ENCODE results near the gene PNPLA1.
A peak's percentile ranks its signal among the peaks of the same experiment; 100 is the strongest.
"Not testable (repeated sequence)": the region's sequence is repeated elsewhere in the genome, so short reads cannot be mapped to it uniquely, and the experiment has no call there.

PNPLA1 gene

DNA sequence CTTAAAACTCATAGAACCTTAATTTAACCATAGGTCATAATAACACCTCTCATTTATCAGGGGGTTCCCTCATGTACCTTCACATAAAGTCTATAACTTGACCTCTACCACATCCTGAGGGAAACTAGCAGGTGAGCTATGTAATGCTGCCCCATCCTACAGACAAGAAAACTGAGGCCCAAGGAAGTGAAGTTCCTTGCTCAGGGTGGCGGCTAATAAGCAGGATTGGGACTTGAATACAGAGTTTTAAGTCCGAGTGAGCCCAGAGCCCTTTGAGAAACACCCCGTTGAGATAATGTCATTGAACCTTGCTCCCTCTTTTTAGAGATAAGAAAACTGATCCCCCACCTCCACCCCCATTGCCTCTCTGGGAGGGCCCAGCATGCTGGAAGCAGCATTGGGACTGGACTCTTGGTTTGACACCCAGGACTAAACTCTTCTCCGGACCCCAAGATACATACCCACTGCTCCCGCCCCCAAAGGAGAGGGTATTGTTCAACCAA is 66.4 kb downstream of the PNPLA1 start:
- DNase-seq (ENCODE audit: low read depth) = no peak

DNA sequence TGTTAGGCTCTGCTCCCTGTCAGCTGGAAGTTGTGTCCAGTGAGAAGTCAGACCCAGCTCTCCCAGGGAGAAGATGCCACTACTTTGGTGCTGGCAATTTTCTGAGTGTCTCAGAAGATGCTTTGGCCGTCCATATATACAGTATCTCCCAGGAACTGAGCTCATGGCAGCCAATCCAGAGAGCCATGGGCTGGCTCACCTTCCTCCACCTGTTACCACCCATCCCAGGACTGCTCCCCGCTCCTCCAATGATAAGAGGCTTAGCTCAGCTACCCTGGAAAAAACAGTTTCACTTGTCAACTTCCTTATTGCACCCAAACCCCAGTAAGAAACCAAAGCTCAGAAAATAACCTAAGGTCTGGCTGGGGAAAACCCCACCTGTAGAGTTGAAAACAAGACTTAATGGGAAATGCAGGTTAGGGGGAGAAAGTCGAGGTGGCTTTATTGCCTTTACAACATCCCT is 67.0 kb downstream of the PNPLA1 start, which contains the start of gene BNIP5:
TSS of gene BNIP5 (minus strand) at position 110 of the 463 bp plus-strand sequence. CDS start 6,198 bp downstream, outside the sequence.
- DNase-seq (ENCODE audit: low read depth) = no peak

DNA sequence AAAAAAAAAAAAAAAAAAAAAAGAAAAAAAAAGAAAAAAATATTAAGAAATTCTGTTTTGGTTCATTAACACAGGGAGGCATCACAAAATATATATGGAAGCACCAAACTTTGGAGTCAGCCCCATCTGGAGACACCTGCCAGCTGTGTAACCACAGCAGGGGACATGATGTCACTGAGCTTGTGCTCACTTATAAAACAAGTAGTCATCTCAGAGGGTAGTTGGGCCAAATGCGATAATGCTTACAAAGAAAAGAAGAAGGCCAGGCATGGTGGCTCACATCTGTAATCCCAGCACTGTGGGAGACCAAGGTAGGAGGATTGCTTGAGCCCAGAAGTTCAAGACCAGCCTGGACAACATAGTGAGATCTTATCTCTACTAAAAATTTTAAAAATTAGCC is 68.0 kb downstream of the PNPLA1 start:
- DNase-seq (ENCODE audit: low read depth) = no peak

DNA sequence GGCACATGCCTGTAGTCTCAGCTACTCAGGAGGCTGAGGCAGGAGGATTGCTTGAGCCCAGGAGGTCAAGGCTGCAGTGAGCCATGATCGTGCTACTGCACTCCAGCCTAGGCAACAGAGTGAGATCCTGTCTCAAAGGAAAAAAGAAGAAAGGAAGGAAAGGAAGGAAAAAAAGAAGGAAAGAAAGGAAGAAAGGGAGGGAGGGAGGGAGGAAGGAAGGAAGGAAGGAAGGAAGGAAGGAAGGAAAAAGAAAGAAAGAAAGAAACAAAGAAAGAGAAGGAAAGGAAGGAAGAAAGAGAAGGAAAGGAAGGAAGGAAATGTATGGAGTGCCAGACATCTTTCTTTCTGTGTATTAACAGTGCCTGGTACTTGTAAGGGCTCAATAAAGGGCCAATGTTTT is 68.4 kb downstream of the PNPLA1 start:
- not testable (repeated sequence) for DNase-seq (ENCODE audit: low read depth)

DNA sequence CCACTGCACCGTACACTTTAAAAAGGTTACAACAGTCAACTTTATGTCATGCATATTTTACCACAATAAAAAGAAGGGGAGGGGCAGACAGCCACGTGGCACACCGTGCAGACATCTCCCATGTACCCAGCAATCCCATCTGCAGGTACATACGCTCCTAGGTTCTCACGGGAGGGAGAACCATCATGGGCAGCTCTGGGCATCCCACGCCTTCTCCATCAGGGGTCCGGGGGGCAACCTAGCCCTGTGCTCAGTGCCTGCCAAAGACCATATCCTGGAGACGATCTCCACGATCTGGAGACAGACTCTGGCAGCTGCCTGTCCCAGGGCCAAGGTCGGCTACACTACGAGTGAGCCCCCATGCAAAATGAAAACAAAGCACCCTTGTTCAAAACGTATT is 69.3 kb downstream of the PNPLA1 start:
- no peak for DNase-seq (ENCODE audit: low read depth)

DNA sequence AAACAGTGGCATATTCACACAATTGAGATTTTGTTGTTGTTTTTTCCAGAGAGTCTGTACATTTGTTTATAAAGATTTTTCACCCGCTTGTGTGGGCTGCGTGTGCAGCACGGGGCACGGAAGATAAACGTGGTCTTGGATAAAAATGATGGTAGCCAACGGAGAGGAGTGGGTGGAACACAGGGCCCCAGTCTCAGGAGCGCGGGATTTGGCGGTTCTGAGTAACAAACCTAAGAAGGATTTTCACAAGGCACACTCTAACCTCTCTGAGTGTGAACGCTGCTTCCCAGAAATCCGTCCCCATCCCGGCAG is 70.4 kb downstream of the PNPLA1 start:
- no peak for DNase-seq (ENCODE audit: low read depth)

DNA sequence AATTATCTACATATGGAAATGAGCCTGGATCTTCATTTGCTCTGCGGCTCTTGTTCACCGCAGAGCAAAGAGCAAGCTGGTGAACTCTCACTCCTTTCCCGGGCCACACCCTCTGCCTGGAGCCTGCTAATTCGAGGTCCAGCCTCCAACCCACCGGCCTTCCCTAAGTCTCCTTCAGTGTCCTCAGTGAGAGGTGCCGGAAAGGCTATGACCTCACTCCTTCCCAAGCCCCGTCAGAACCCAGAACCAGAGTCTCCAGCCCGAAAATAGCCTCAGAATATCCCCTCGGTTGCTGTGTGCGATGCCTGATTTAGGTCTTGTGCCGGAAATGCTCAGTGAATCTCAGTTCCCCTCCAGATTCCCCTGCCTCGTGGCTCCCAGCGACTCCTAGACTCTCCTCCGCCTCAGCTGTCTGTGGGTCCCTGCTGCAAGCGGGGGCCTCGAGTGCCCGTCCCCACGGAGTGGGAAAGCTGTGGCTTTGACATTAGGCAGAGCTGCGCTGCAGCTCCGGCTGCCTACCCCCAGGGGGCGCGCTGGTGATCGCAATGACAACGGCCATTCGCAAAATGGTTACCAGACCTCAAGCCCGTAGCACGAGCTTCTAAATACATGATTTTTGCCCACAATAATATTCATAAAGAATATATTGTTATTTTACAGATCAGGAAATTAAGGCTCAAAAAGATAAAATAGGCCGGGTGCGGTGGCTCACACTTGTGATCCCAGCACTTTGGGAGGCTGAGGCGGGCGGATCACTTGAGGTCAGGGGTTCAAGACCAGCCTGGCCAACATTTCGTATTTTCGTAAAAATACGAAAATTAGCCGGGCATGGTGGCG is 71.0 kb downstream of the PNPLA1 start:
- DNase-seq (ENCODE audit: low read depth) = peak; percentile 52

DNA sequence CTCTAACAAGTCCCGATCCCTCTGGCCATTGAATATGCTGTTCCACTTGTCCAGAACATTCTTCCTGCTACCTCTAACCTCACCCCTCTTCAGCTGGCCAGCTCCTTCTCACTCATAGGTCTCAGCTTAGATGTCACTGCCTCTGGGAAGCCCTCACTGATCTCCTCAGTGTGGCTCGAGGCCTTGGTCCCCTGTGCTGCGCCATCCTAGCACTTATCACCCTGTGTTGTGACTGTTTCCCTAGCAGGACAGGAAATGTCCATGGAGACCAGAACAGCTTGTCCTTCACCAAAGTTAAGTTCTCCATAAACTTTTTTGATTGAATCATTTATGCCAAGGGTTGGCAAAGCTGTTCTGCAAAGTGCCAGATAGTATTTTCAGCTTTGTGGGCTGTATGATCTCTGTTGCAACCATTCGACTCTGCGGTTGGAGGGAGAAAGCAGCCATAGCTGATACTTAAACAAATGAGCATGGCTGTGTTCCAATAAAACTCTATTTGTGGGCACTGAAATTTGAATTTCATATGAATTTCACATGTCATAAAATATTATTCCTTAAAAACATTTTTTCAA is 73.3 kb downstream of the PNPLA1 start:
- DNase-seq (ENCODE audit: low read depth) = no peak

DNA sequence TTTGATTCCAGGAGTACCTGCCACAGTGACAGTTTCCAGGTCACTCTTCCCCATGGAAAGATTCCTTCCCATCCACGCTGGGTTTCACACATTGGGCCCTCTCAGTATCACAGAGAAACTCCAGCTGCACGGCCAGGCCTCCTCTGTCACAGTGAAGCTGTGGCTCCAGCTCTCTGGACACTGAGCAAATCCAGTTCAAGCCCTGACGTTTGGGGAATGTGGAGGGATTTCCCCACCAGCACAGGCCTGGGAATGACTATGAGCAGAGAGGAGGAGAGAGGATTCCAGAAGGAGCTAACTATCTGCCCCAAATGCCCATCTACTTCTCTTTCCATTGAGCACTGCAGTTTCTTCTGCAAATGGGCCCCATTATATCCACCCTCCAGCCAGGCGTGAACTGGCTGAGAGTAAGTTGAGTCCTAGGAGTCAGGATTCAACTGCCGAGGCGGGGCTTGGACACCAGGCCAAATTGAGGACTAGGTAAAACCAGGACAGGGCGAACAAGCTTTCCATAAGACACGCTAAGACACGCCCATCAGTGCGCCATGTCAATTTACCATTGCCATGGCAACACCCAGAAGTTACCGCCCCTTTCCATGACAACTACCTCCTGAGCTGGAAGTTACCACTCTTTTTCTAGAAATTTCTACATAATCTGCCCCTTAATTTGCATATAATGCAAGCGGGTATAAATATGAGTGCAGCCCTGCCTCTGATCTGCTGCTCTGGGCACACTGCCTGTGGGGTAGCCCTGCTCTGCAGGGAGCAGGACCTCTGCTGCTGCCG is 76.0 kb downstream of the PNPLA1 start:
- no peak for DNase-seq (ENCODE audit: low read depth)

DNA sequence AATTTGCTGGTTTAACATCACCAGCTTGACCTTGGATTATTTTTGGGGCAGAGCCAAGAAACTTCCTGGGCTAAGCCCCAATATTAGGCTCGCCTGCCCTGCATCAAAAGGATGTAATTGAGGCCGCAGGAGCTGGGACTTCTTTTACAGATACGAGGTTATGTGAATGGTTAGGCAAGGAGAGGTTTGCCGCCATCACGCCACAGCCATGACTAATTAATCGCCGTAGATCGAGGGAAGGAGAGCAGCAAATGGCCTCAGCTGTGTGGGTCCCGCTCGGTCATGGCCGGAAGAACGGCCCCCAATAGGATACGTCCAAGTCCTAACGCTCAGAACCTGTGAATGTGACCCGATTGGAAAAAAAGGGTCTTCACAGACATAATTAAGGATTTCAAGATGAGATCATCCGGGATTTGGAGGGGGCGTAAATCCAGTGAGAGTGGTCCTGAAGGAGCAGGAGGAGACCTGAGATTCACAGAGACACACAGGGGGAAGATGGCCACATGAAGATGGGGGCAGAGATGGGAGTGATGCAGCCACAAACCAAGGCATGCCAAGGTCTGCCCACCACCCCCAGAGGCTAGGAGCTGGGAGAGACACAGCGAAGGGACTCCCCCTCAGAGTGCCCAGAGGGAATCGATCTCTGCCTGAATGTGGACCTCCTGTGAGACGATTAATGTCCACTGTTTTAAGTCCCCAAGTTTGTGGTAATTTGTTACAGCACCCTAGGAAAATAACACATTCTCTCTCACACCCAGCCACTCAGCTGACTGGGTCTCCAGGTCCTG is 76.8 kb downstream of the PNPLA1 start:
- DNase-seq (ENCODE audit: low read depth) = no peak

DNA sequence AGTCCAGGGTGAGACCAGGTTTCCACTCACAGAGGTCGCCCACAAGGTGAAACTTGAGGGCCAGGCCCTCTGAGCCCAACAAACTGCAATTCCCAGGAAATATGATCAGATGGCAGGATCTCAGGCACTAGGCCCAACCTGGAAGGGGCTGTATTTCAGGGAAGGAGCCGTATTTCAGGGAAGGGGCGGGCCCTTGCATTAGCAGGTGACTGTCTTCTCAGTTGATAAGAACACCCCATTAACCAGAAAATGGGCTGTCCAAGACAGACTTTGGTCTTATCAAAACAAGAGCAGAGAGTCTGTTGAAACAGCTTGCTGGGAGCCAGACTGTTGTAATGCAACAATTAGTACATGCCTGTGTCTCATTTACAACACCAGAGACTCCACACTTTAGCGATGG is 77.8 kb downstream of the PNPLA1 start:
- DNase-seq (ENCODE audit: low read depth) = no peak

DNA sequence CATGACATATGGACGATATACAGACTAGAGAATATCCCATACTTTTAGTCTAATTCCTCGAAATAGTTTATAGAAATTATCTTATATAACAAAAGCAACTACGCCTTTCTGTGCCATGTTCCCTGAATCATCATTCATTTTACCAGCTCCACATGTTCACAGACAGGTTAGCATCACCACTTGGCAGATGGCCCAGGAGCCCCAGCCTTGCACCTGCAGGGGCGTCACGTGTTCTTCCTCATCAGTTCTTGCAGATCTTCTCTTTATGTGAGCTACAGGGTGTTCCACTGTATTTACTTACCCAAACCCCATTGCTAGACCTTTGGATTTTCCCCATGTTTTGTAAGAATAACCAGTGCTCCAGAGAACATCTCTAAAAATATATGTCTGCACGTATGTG is 79.4 kb downstream of the PNPLA1 start:
- DNase-seq (ENCODE audit: low read depth) = no peak

DNA sequence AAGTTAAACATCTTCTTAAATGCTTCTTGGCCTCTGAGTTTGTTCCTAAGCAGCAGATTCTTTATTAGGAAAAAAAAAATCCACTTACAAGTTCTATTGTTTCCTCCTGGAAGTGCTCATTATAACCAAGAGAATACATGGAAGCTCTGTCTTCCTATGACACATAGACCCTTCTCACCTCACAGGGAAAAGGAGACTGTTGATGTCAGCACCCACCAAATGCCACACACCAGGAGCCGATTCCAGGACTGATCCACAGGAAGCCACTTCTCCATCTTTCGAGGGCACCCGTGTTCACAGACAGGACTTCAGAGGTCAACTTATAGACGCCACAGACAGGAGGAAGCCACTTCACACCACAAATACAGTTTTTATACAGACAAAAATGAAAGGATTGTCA is 80.2 kb downstream of the PNPLA1 start:
- no peak for DNase-seq (ENCODE audit: low read depth)

DNA sequence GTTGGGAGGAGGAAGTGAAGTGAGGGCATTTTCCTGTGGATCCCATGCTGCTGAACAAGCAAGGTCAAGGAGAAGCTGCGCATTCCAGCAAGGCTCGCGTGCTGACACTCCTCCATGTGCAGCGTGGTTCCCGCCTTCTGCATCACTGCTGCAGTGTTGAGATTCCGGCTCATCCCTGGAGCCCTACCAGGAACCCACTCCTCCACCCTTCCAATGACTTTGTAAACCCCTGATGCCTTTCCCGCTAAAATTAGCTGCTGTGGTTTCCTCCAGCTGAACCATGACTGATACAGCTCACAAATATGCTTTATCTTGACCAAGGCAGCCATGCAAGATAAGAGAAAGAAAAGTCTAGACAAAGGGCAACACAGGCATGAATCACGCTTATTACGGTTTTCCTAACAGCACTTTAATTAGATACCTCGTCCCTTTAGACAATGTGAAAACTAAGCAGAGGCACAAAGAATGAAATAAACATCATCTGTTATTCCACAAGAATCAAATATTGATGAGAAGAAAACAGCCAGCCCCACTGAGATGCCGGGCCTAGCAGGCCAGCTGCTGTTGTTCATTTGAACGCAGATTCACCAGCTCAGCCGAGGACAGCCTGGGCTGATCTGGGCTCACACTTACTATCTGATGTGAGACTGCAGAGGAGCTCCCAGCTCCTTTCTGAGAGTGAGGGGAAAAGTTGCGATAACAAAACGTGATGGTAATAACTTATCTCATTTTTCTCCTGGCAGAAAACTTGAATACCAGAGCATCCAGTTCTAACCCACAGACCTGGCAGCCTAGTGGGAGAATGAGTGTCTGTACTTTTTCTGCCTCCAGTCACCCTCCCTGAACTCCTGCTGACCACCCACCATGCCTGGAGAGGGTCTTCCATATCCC is 81.1 kb downstream of the PNPLA1 start:
- DNase-seq (ENCODE audit: low read depth) = no peak

DNA sequence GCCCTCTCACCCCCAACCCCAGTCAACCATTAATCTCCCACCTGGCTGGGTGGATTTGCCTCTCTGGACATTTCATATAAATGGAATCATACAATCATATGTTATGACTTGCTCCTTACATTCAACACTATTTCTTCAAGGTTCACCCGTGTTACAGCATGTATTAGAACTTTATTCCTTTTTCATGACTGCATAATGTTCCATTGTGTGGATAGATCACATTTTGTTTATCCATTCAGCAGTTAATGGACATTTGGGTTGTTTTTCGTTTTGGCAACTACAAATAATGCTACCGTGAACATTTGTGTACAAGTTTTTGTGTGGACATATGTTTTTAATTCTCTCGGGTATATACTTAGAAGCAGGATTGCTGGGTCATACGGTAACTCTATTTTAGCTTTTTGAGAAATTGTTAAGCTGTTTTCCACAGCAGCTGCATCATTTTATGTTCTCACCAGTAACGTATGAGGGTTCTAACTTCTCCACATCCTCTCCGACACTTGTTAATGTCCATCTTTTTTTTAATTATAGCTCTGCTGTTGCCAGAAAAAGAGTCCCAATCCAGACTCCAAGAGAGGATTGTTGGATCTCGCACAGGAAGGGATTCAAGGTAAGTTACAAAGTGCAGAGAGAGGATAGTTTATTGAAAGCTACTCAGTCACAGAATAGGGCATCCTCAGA is 82.8 kb downstream of the PNPLA1 start:
- no peak for DNase-seq (ENCODE audit: low read depth)

DNA sequence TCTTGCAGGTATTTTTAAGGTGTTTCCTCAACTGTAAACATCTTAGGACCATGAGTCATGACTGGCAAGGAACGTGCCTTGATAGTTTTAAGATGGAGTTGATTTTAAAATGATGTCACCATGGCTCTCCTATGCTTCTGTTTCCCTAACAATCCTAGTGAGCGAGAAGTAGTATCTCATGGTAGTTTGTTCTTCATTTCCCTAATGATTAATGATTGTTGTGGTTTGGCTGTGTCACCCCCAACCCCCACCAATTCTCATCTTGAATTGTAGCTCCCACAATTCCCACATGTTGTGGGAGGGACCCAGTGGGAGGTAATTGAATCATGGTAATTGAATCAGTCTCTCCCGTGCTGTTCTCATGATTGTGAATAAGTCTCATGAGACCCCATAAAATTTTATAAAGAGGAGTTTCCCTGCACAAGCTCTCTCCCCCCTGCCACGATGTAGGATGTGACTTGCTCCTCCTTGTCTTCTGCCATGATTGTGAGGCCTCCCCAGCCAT is 83.6 kb downstream of the PNPLA1 start:
- DNase-seq (ENCODE audit: low read depth) = no peak

DNA sequence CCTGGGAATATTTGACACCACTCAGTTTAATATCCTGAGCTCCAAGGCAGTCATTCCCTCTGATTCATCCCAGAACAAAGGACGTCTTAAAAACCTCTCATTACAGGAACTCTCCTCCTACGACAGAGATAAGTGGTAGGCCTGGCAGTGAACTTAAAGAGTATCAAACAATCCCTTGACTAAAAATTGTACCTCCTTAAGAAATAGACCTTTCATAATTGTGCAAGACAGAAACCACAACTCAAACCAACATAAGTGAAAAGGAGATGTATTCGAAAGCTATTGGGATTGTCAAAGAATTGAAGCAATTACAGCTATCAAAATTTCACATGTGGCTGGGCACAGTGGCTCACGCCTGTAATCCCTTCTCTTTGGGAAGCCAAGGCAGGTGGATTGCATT is 86.0 kb downstream of the PNPLA1 start:
- no peak for DNase-seq (ENCODE audit: low read depth)

DNA sequence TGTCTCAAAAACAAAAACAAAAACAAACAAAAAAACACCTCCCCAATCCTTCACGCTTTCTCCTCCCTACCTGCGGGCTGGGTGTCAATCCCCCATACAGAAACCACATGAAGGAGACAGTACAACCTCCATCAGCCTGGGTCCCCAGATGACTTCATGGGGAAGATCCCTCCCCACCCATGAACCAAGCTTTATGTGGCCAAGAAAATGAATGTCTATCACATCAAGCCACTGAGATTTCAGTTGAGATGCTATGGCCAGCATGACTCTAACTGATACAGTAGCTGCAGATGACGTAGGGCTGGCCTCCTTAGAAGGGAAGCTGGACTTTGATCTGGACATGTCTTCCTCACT is 88.0 kb downstream of the PNPLA1 start:
- no peak for DNase-seq (ENCODE audit: low read depth)
